SW480 (cell line): ENCODE results near the gene TRAPPC2L.

ENCODE experiments used
- DNase-seq: peaks from one replicate; pipeline ENCODE4 v3.0.0-alpha.2; 2016; ENCODE audit warnings: low spot score

The TRAPPC2L gene

GRCh38 chr16:88839745-88840599 lies 17.0 kb upstream of the TRAPPC2L start:
- DNase-seq, result no peak

GRCh38 chr16:88840600-88841215 lies 16.2 kb upstream of the TRAPPC2L start:
- no peak for DNase-seq

- DNase-seq, result no peak
Observed at GRCh38 chr16:88841521-88842307, 15.2 kb upstream of the TRAPPC2L start.

GRCh38 chr16:88842308-88842756 lies 14.6 kb upstream of the TRAPPC2L start:
- no peak for DNase-seq

- no peak for DNase-seq
Observed at GRCh38 chr16:88842806-88843205, 14.1 kb upstream of the TRAPPC2L start.

- no peak for DNase-seq
Observed at GRCh38 chr16:88843256-88843655, 13.7 kb upstream of the TRAPPC2L start.

- no peak for DNase-seq
Observed at GRCh38 chr16:88844419-88845036, 12.4 kb upstream of the TRAPPC2L start.

GRCh38 chr16:88846088-88846487 lies 10.8 kb upstream of the TRAPPC2L start:
- no peak for DNase-seq

GRCh38 chr16:88847654-88848053 lies 9.3 kb upstream of the TRAPPC2L start:
- no peak for DNase-seq

GRCh38 chr16:88848557-88848956 lies 8.4 kb upstream of the TRAPPC2L start:
- DNase-seq, result no peak

GRCh38 chr16:88850531-88851199 lies 6.3 kb upstream of the TRAPPC2L start:
- no peak for DNase-seq

GRCh38 chr16:88851616-88852015 lies 5.3 kb upstream of the TRAPPC2L start:
- no peak for DNase-seq

GRCh38 chr16:88853325-88853941 lies 3.5 kb upstream of the TRAPPC2L start:
- no peak for DNase-seq

GRCh38 chr16:88854306-88855111 lies 2.4 kb upstream of the TRAPPC2L start:
- DNase-seq, result no peak

GRCh38 chr16:88855176-88855575 lies 1.8 kb upstream of the TRAPPC2L start:
- DNase-seq, result no peak

- DNase-seq, result no peak
Observed at GRCh38 chr16:88855736-88856121, 1.2 kb upstream of the TRAPPC2L start.

GRCh38 chr16:88856122-88856827 lies 652 bp upstream of the TRAPPC2L start:
- no peak for DNase-seq

GRCh38 chr16:88857728-88858339 lies 907 bp downstream of the TRAPPC2L start:
- peak; percentile 62 for DNase-seq

GRCh38 chr16:88859381-88860091 lies 2.6 kb downstream of the TRAPPC2L start:
- DNase-seq, result no peak
